Peyer's patch (tissue), 4 donors: ENCODE measurements around the gene ARHGAP22.

ENCODE experiments used
- POLR2A ChIP-seq, 2 donors: fragments of 450-650 bp; IDR thresholded peaks; one replicate each; pipeline ENCODE4 v1.5.1; 2017; ENCODE audit warnings: antibody characterized with exemption in 2 of 2, mild to moderate bottlenecking in 2 of 2, moderate library complexity in 2 of 2
- TF ChIP-seq, protein P1 (sequence below), 6 experiments: fragments of 450-650 bp in 4 of 6; fragments of 200-600 bp in 2 of 6; sonication (generic) in 1 of 6; IDR thresholded peaks; one replicate each; pipeline ENCODE4 v1.5.1; 2017 to 2019; ENCODE audit warnings: antibody characterized with exemption in 6 of 6, mild to moderate bottlenecking in 3 of 6, moderate library complexity in 1 of 6

DNA sequence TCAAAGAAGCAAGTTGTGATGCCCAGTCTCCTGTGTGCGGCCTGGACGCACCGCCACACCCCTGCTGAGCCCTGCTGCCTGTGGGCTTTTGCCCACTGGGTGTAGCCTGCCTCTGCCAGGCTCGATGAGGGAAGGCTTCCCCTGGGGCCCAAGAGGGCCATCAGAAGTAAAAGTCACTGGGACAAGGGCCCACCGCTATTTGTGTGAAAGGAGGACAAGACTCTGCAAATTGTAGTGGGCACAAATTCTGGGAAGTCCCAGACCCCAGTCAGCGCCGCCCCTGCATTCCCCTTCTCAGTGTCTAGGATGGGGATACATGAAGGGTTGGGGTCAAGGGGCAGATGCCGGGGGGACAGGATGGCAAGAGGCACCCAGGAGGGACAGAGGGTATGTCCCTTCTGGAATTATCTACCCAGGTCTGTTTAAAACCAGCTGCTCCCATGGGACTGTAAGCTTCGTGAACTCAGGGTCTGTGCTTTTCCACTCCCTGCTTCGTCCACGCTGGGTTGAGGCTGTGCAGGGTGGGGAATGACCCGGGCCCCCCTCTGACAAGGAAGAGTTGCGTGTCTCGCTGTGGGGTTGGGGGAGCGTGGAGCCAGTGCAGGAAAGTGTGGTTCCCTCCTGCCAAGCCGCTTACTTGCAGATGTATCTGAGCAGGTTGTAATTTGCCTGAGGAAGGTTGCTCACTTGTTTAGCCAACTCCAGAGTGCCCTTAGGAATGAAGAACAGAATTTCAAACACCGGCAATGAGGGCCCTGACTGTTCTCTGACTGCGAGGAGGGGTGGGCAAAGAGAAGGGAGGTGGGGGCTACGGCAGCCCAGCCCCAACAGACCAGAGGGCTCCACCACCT lies 151.2 kb downstream of the ARHGAP22 start:
- TF ChIP-seq, protein P1, sequence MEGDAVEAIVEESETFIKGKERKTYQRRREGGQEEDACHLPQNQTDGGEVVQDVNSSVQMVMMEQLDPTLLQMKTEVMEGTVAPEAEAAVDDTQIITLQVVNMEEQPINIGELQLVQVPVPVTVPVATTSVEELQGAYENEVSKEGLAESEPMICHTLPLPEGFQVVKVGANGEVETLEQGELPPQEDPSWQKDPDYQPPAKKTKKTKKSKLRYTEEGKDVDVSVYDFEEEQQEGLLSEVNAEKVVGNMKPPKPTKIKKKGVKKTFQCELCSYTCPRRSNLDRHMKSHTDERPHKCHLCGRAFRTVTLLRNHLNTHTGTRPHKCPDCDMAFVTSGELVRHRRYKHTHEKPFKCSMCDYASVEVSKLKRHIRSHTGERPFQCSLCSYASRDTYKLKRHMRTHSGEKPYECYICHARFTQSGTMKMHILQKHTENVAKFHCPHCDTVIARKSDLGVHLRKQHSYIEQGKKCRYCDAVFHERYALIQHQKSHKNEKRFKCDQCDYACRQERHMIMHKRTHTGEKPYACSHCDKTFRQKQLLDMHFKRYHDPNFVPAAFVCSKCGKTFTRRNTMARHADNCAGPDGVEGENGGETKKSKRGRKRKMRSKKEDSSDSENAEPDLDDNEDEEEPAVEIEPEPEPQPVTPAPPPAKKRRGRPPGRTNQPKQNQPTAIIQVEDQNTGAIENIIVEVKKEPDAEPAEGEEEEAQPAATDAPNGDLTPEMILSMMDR (IDR thresholded peaks at IDR 0.05): no peak
- TF ChIP-seq POLR2A (IDR thresholded peaks at IDR 0.05): no peak
